Glomerular visceral epithelial cell (primary cell): ENCODE data around the gene TMEM30A.

Experiments
- DNase-seq: peaks from one replicate; pipeline ENCODE4 v3.0.0-alpha.2; 2016; ENCODE audit errors: extremely low spot score

The TMEM30A gene

DNA sequence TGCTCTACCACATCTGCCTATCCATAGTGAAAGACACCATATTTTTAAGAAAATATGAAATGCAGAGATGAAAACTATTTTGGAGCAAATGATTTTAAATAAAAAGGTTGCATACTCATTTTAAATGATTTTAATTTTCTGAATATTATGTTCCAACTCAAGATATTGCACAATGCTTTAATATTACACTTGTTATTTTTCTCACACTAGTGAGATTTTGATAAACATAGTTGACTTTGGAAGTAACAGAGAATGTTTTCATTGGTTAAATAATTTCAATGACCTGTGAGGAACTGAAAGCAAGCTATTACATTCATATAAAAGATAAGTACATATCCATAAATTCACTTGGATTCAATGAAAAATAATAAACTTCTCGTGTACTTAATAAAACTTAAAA lies 7.2 kb upstream of the TMEM30A start:
- no peak for DNase-seq

DNA sequence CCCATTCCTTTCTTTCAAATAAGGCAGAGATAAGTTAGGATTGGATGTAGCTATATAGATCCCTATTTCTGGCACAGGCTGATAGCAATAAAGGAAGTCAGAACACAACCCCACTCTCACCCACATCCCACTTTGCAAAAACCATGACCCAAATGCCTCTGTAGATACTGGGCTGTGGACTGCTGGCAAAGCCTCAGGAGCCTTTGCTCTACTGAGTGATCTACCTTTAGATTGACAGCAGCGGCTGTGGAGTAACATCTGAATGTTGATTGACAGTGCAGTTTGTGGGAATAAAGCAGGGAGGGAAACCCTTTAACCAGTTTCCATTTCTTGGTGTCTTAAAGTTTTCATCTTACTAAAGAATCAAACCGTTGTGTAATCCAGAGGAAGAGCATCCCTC lies 6.7 kb upstream of the TMEM30A start:
- no peak for DNase-seq

DNA sequence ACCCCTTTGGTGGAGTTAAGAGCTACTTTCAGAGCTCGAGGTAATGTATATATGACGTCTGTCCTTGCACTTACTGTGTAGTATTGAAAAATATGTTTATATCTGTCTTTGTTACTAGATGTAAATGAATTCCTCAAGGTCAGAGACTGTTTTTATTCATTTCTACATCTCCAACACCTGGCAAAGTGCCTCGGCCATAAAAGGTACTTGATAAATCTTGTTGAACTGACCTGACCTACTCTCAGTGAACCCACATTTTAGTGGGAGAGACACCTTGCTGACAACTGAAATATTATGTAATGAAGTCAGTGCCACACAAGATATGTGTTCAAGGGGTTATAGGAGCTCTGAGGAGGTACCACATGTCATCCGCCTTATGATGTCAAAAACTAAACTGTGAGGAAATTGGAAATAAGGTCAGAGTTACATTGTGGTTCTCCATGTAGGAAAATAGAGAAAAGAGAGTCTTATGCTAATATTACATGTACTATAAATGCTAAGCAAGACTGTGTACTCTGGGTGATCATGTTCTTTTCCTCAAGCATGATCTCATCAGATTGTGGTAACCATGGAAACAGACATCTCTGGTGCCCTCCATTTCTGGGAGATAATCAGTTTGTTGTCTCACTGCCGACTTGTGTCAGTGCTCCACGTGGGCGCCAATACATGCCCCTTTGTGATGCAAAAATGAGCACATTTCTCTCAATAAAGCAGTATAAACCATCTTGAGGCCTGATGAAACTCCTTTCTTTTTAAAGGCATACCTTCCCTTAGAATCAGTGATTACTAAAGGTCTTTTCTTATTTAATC lies 5.7 kb upstream of the TMEM30A start:
- DNase-seq: no peak

DNA sequence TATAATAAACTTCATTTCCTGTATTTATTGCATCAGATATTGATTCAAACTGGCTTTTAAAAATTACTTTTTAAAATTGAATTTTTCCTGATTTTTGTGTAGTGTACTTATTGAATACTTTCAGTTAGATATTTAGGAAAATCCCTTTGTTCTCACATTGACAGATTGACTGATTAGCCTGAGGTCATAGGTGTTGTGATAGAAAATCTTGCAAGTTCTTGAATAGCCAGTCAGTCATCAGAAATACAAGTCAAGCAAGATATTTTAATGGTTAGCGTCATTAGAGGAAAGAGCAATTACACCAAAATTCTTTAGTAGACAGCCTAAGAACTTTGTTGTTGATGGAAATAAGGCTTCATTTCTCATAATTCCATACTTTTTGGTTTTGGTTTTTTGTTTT lies 3.4 kb upstream of the TMEM30A start:
- no peak for DNase-seq

DNA sequence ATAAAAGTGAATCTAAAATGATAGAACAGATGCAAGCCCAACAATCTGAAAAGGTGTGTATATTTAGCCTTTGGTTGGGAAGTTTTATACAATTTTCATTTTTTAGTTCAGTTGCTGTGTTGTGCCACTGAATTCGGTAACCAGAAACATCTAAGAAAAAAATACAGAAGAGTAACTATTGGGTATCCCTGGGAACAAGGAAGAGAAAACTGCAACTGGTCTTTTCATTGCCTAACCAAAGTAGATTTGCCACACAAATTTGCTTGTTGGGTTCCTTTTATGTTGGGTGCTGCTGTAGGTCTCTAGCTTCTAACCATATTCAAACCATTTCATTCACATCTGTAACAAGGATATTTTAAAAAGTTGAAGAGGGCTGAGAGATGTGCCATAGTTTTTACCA lies 2.8 kb upstream of the TMEM30A start:
- DNase-seq: no peak

DNA sequence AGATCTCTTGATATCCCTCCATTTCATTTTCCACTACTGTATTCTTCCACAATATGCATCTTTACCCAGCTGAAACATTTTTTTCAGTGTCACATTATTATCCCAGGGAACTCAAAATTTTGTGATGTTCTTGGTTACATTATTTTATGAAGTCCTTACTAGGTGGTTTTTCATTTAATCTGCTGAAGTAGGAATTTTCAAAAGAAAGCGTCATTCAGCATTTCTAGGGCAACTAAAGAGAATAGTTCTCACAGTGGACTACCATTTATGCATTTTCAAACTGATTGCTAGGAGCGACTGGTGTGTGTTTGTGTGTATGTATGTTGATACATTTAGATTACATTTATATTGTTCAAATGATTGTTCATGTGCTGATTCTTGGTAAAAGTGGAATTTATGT lies 2.4 kb upstream of the TMEM30A start:
- no peak for DNase-seq

DNA sequence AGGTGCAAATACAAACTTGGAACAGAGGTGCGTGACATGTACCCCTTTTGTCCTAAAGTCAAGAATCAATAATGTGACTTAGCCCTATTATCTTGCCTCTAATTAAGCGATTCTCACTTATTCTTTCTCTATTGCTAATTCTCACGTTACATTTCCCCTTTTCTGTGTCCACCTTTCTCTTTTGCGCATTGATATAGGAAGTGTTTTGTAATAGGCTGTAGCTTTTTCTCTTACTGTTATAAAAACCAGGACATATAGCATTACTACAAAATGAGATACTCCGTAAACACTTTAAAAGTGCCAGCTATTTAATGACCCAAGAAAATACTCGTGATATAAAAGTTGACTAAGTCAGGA lies 669 bp upstream of the TMEM30A start:
- DNase-seq: no peak

DNA sequence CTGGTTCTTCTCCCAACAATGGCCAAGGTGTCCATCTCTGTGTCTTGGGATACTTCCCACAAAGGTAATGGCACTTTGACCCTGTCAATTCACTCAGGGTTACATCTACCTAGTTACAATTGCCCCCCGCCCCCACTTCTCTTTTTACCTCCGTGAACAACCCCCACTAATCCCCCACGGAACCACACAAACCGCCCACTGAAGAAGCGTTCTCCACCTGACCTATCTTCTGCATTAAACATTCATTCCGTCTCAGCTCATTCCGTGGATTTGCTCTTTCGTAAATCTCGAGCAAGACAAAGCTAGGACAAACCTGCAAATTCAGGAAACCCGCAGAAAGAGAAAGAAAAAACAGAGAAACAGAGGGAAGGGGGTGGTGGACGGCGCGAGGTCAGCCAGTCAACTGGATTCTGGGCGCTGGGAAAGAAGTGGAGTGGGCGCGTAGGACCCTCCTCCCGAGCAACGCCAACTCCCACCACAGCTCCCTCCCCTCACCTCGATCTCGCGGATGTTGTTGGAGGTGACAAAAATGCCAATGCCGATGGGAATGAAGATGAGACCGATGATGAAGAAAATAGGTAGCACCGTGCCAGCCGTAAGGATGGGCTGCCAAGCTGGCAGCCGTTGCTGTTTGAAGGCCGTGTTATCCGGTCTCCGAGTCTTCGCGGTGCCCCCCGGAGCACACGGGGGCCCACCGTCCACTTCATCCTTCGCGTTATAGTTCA lies 523 bp downstream of the TMEM30A start:
- peak; percentile 15 for DNase-seq

DNA sequence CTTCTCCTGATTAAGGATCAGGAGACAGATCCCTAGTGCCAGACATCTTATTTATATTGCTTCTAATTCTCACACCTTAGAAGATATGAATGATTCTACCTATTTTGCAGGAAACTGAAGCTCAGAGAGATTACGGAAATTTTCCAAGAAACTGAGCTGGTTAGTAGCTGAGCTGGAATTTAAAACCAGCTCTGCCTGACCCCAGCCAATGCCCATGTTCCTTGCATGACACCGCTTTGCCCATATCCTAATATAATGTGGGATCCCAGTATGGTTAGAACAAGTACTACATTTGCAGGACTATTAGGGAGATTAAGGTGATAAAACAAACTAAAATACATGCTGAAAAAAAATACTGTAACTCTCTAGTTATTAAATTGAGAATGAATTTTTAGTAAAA lies 1.9 kb downstream of the TMEM30A start:
- no peak for DNase-seq

DNA sequence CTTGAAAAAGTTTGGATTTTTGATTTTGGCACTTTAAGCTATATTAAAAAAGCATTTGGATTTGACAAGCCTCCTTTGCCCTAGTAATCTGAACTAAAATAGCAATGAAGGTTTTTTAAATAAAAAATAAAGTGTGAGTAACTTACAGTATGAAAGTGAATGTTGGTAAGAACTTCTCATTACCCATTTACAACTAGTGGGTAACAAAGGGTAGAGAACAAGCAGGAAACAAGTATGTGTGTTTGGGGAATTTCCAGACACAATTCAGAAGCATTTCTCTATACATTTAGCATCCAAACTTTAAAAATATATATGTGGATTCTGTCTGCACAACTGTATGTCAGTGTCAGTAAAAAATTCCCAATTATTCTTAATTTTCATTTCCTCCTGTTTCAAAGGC lies 2.9 kb downstream of the TMEM30A start:
- no peak for DNase-seq

DNA sequence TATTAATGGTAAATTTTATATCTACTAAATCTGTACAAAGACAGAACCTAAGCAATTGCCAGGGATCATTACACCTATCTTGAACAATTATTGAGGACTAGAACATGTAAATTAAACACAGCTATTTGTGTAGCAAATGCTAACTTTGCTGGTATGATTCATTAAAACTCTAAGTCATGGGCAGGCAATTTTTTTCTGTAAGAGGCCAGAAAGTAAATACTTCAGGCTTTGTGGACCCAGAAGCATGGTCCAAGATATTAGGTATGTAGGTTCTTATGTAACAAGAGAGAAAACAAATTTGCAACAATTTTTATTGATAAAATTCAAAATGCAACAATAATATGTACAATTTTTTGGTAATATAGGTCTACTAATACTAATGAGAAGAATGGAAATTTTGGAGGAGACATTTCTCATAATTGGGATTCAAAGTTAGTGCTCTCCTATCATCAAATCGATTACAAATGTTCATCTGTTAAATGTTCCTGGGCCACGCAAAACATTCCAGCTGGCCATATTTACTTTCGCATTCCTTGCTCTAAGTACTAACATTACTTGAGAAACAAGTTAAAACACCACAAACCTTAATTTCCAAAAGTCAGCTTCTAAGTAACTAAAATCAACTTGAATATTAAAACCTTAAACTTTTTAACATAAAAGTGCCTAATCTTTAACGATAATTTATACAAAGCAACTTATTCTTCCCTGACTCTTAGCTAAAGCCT lies 4.3 kb downstream of the TMEM30A start:
- no peak for DNase-seq

DNA sequence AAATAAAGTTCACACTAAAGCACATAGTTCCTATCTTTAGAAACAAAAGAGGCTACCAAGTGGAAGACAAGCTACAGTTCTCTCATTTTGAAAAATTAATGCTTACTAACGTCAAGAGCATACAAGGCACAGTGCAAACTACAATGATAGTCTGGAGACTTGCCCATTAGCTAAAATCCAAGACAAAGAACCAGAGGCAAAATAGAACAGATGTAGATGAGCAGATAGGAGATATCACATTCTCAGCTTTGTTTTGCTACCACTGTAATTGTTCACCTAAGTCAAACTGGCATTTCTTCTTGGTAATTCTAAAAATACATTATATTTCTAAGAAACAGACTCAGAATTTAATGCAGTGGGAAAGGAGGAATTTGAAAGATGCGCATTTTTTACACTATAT lies 5.2 kb downstream of the TMEM30A start:
- no peak for DNase-seq

DNA sequence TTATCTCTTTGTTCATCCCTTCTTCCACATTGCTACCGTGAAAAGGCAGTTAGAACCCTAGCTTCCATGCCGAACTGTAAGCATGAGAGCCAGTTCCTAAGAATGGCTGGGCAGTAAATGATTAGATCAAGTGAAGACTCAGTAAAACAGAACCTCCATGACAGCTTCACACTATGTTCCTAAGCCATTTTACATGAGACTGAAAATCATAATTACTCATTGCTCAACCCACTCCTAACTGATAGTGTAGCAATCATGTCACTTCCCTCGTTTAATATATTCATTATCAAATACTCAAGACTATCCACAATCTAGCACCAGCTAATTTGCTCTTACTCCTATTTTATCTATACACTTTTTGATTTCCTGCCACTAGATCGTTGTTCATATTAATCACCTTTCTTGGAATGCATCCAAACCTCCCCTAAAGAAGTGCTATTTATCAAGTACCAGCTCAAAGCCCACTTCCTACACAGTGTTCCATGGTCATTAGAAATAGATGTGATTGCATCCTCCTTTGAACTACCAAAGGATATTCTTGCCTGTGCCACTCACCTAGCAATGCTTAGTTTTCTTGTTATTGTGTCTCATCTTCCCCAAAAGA lies 6.0 kb downstream of the TMEM30A start:
- DNase-seq: peak; percentile 23

DNA sequence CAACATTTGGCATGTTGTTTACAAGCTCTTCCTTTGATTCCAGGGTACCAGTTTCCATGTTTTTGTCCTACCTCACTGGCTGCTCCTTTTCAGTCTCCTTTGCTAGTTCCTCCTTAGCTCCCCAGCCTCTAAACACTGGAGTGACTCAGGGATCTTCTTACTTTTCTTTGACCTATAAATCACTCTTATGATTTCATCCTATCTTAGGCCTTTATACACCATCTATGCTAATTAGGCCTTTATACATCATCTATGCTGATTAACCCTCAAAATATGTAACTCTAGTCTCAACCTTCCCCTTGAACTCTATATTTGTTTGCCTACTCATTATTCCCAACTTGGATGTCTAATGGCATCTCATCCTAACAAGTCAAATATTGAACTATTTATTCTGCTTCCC lies 9.5 kb downstream of the TMEM30A start:
- DNase-seq: peak; percentile 33

DNA sequence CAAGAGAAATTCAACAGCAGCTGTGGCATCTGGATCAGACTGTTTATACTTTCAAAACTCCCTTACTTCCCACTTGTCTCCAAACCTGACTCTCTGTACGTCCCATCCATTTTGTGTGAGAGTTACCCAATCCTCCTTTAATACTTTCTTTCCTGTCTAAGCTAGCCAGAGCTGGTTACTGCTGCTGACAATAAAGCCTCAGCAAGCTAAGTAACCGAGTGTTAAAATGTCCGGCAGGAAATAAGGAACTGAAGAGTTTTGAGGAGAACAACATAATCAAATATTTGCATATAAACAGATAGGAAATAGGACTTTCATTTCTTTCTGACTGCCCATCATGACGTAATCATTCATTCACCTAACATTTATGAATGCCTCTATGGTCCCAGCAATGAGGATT lies 11.6 kb downstream of the TMEM30A start:
- DNase-seq: no peak

DNA sequence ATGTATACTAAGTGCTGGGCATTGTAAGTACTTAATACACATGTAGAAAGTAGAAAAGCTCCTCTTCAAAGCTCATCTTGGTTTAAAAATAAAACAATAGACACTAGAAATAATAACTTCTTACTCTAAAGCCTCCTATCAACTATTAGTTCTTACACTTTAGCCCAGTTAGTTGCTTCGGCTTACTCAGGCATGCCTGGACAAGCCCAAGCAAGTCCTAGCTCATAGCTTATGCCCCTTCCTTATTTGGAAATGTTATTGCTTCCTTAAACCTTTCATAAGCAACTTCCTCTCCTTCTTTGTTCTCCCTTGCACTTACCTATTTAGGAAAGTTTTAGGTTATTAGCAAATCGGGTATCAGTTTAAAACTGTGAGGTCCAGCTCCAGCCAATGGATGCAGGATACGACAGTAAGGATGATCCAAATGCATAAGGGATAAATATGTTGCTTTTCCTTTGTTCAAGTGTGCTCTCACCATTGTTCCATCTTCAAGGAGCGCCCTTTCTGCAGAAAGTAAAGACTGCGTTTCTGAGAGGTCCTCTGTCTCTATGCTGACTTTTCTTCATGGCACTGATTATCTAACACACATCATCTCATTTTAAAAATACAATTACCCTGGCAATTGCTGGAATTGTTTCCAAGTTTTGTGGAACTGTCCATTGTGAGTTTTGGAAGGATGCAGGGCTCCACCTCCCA lies 12.3 kb downstream of the TMEM30A start:
- peak; percentile 62 for DNase-seq

DNA sequence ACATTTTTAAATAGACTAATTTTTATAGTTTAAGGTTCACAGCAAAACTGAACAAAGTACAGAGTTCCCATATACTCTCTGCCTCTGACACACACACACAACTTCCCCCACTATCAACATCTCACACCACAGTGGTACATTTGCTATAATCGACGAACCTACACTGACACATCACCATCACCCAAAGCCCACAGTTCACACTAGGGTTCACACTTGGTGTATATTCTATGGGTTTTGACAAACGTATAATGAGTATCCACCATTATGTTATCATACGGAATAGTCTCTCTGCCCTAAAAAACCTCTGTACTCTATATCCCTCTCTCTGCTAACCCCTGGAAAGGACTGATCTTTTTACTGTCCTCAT lies 15.6 kb downstream of the TMEM30A start:
- no peak for DNase-seq

DNA sequence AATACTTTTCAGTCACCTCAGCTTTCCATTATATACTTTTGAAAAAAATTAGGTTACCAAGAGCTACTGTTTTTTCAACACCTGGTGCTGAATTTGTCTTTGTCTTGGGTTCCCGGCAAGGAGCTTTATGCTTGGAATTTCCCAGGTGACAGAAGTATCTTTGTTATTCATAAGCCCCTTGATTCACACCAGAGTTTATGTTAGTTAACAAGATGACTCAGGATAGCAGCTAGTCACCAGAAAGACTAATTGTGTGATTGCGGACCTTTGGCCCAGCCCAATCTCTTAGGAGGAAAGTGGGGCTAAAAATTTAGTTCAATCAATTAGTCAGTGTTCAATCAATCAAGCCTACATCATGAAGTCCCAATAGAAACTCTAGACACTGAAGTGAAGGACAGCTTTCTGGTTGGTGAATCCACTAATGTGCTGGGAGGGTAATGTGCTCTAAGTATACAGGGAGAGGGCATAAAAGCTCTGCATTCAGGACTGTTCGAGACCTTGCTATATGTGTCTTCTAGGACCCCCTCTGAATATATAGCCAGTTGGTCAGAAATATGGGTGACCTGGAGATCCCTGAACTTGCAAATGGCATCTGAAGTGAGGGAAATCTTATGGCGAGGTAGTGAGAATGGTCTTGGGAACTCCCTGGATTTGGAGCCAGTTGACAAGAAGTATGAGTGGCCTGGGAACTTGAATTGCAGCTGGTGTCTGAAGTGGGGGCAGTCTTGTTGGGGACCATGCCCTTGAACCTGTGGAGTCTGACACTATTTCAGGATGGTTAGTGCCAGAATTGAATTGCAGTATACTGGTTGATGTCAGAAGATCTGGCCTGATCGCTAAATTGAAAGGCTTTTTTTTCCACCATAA lies 16.2 kb downstream of the TMEM30A start:
- peak; percentile 43 for DNase-seq

DNA sequence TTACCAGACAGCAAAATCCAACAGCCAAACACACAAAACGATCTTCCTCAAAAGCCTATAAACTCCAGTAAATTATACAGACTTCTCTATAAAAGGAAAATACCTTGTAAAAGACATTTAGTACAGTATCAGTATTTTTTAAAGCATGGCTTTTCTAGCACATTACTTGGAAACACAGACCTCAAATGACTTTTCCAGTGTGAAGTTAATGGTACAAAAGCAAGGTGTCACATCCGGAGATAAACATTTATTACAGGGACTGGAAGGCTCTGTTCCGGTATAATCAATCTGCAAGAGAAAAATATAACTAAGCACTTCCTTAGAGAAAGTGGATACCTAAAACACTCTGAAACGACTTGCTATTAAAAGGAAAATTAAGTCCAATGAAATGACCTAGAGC lies 17.1 kb downstream of the TMEM30A start:
- DNase-seq: no peak

DNA sequence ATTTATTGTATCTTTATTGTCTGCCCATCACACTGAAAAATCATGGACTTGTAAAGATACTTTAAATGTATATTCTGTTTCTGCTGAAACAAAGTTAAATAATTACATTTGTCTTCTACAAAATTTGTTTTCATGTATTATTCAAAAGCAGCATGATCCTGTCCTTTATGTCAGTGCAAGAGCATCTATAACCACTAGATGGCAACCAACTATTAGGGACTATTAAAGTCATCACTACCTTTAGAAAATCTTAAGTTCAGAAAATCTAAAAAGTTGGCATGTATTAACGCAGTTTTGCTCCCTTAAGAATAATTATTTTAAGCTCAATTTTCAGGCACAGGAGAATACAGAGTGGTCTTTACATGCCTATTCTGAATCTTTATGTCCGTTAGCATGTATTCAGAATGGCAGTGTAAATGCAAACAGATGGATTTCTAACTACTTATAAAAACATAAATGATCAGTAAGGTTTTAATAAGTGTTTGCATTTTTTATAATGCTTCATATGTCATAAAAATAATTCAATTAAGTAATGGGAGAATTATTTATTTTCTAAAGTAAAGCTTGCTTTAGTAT lies 17.8 kb downstream of the TMEM30A start:
- peak; percentile 47 for DNase-seq

DNA sequence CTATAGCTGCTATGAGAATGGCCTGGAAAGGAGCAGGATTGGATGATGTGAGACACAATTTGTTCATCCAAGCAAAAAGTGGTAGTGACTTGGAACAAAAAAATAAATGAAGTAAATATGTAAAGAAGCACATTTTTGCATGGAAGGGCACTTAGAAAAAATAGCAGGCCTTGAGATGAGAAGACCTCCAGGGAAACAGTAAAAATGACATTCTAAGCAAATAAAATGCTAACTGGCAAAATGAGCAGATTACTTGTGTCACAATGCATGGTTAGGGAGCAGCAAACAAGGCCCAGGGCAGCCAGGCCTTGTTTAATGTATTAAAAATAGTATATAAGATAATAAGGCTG lies 21.2 kb downstream of the TMEM30A start:
- no peak for DNase-seq
